DMS79 treated with DMSO at 0.1 percent for 48 hours (cell line): ENCODE measurements around the gene CD300LF.

Experiments
- DNase-seq: peaks from one replicate; lab custom pipeline; 2025; lab: John Stamatoyannopoulos, UW

The CD300LF gene

GRCh38 chr17:74745548-74746177 lies 32.9 kb upstream of the CD300LF start:
- DNase-seq, result no peak

- DNase-seq, result peak; percentile 6
These were observed 32.2 kb upstream of the CD300LF start for GRCh38 chr17:74744714-74745547.

- DNase-seq, result no peak
These were observed 31.6 kb upstream of the CD300LF start for GRCh38 chr17:74744349-74744713.

GRCh38 chr17:74743755-74744154 lies 31.0 kb upstream of the CD300LF start:
- DNase-seq, result no peak

- no peak for DNase-seq
These were observed 30.3 kb upstream of the CD300LF start for GRCh38 chr17:74742978-74743545.

GRCh38 chr17:74742153-74742515 lies 29.4 kb upstream of the CD300LF start:
- DNase-seq, result no peak

- DNase-seq, result no peak
These were observed 28.1 kb upstream of the CD300LF start for GRCh38 chr17:74740641-74741387.

GRCh38 chr17:74740173-74740572 lies 27.4 kb upstream of the CD300LF start:
- DNase-seq, result no peak

GRCh38 chr17:74739227-74739831 lies 26.6 kb upstream of the CD300LF start:
- no peak for DNase-seq

GRCh38 chr17:74738051-74738996 lies 25.6 kb upstream of the CD300LF start:
- no peak for DNase-seq

GRCh38 chr17:74737299-74738050 lies 24.8 kb upstream of the CD300LF start:
- DNase-seq, result peak; percentile 12

- no peak for DNase-seq
These were observed 24.0 kb upstream of the CD300LF start, which contains the start of gene RAB37 for GRCh38 chr17:74736513-74737298. RAB37 (plus strand) TSS chr17:74737256; CDS start chr17:74737273, 17 bp downstream.

GRCh38 chr17:74734256-74734655 lies 21.5 kb upstream of the CD300LF start:
- DNase-seq, result no peak

GRCh38 chr17:74733365-74734122 lies 20.8 kb upstream of the CD300LF start:
- no peak for DNase-seq

- no peak for DNase-seq
These were observed 19.5 kb upstream of the CD300LF start for GRCh38 chr17:74732042-74732867.

- DNase-seq, result no peak
These were observed 18.6 kb upstream of the CD300LF start for GRCh38 chr17:74731347-74731605.

GRCh38 chr17:74730491-74731346 lies 18.0 kb upstream of the CD300LF start:
- DNase-seq, result no peak
